HG03135 (cell line): Measurements from ENCODE around the gene PDP2.
A peak's percentile ranks its signal among the peaks of the same experiment; 100 is the strongest.

Experiments
- ATAC-seq: cut with Tn5 transposase; IDR thresholded peaks from one replicate; pipeline ENCODE4 v1.9.1; 2021; ENCODE audit warnings: mild to moderate bottlenecking, moderate library complexity; ENCODE audit not compliant: unreplicated experiment

PDP2 gene, protein sequence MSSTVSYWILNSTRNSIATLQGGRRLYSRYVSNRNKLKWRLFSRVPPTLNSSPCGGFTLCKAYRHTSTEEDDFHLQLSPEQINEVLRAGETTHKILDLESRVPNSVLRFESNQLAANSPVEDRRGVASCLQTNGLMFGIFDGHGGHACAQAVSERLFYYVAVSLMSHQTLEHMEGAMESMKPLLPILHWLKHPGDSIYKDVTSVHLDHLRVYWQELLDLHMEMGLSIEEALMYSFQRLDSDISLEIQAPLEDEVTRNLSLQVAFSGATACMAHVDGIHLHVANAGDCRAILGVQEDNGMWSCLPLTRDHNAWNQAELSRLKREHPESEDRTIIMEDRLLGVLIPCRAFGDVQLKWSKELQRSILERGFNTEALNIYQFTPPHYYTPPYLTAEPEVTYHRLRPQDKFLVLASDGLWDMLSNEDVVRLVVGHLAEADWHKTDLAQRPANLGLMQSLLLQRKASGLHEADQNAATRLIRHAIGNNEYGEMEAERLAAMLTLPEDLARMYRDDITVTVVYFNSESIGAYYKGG

DNA sequence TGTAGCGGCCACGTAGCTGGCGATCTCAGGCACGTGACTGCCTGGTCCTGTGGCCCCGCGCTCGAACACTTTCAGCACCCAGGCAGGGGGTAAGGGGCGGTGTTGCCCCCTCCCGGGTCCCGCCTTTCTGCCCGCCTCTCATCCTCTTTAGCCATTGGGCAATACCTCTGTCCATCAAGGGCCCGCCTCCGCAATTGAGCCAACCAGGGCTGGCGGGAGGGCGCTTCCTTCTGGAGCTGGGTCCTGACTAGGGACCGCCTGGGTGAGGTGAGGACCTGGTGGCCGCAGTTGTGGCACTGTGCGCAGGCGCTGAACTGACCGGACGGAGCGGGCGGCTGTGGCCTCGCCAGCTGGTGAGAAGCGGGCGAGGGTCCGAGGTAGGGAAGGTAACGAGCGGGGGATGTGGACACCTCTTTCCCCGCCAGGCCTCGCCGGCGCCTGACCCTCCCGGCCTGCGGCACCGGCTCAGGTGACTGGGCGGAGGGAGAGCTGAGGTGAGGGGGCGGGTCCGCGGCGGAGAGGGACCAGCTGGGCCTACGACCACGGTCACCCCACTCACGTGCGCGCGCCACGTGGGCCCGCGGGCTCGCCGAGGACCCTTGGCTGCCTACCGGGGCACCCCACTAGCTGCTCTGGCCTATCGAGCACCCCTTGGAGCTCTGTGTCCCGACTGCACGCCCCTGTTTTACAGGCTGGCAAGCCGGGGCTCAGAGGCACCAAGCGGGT, at the start of gene PDP2:
Gene PDP2, plus strand, starts transcription at position 228 of the 726 bp plus-strand sequence. CDS start 3,770 bp downstream, outside the sequence.
- ATAC-seq: peak; percentile 94

DNA sequence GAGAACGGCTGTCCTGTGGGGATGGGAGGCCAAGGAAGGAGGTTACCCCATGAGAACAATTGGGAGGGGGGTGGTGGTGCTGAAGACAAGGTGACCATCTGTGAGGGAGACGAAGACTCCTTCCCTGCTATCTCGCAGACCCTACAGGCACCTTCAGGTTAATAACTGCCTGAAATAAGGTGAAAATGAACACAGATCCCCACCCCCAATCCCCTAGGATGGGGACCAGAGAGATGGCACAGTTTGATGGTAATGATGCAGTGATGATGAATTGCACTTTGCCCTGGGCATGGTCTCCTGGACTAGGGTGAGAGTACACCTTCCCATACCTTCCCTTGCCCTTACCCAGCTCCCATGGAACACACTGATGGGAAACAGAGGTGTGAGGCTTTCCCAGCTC, 48.1 kb upstream of the PDP2 start:
- no peak for ATAC-seq

- no peak for ATAC-seq
Observed at GRCh38 chr16:66832661-66833305, 47.5 kb upstream of the PDP2 start.

GRCh38 chr16:66834746-66835145, 45.6 kb upstream of the PDP2 start:
- no peak for ATAC-seq

GRCh38 chr16:66840883-66841282, 39.4 kb upstream of the PDP2 start:
- no peak for ATAC-seq

DNA sequence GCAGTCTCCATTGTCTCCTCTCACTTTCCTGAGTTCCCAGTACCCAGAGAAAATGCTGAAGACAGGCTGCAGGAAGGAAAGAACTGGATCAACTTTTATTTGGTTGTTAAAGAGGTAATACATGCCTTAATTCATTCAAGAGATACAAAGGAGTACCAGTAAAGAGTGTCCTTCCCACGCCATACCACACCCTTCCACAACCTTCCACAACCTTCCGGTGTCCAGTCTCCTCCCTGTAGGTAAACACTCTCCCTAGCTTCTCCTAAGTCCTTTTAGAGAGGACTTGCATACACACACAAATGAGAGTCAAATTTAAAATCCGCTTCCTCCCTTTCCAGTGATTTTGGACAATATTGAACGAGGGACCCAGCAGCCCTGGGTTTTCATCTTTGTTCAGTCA, 38.9 kb upstream of the PDP2 start:
- ATAC-seq: no peak

DNA sequence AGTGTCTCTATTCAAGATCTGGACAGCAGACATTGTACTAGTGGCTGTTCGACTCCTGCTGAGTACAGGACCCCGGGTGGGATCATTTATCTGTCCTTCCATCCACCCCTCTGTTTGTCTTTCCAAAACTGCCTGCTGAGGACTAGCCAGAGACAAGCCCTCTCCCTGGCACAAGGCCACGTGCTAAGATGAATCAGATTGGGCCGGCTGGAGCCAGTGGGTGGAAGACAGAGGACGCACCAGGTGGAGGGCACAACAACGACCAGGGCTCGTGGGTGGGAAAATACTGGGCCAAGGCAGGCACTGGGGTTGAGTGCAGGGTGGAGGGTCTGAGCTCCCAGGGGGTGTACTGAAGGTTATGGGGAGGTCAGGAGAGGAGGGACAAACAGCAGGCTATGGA, 37.5 kb upstream of the PDP2 start:
- no peak for ATAC-seq

GRCh38 chr16:66843191-66843590, 37.1 kb upstream of the PDP2 start:
- no peak for ATAC-seq

- no peak for ATAC-seq
Observed at GRCh38 chr16:66844009-66844341, 36.3 kb upstream of the PDP2 start.

- no peak for ATAC-seq
Observed at GRCh38 chr16:66844342-66845079, 35.8 kb upstream of the PDP2 start, which contains the start of gene CA7. Gene CA7 (plus strand): TSS chr16:66844414. CDS start chr16:66844488, 74 bp downstream.

DNA sequence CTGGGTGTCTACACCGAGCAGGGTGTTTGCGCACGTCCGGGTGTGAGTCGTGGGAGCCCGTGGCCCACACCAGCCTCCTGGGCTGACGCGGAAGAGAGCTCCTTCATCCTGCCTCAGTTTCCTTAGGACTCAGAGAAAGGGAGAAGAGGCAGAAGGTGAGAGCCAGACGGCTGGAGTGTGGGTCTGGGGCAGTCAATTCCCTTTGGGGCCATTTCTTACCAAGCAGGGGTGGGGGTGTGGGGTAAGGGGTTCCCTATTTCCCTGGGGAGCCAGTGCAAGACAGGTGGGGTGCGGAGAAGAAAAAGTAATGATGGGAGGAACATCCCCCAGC, 35.3 kb upstream of the PDP2 start:
- ATAC-seq: no peak

DNA sequence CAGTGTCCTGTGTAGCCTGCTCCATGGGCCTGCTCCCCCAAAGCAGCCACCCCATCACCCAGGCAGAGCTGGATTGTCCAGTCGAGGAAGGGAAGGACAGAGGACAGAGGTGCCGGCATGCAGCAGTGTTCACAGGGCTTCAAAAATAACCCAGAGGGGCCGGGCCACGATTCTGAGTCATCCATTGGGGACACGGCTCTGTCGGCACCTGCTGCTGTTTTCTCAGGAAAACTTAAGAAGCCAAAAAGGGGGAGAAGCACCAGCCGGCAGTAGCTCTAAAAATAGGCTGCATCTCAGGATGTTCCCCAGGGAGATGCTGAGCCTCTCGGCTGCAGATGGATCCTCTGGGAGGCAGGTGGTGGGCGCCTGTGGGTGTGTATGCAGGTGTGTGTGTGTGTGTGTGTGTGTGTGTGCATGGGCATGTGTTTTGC, 34.5 kb upstream of the PDP2 start:
- ATAC-seq: no peak

DNA sequence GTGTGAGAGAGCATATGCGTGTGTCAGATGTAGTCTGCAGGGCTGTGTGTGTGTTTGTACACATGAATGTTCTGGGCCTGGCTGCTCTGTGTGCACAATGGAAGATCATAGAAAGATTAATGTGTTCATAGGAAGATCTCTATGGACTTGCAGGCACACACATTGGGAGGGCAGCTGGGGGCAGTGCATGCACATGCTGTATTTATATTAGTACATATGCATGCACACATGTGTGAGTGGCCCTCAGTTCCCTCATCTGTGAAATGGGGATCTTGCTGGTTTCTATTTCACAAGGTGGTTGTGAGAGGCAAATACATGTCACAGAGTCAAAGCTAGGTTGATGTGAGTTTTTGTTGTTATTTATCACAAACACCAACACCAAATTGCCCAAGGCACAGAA, 34.0 kb upstream of the PDP2 start:
- ATAC-seq: no peak

DNA sequence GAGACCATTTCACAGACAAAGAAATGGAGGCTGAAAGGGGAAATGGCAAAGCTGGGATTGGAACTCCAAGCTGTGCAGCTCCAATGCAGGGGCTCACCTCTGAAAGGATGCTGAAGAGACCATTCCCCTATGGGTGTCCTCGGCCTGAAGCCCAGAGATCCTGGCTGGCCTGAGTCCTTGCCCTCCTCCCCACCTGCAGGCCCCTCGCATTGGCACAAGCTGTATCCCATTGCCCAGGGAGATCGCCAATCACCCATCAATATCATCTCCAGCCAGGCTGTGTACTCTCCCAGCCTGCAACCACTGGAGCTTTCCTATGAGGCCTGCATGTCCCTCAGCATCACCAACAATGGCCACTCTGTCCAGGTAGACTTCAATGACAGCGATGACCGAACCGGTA, 33.5 kb upstream of the PDP2 start:
- no peak for ATAC-seq

DNA sequence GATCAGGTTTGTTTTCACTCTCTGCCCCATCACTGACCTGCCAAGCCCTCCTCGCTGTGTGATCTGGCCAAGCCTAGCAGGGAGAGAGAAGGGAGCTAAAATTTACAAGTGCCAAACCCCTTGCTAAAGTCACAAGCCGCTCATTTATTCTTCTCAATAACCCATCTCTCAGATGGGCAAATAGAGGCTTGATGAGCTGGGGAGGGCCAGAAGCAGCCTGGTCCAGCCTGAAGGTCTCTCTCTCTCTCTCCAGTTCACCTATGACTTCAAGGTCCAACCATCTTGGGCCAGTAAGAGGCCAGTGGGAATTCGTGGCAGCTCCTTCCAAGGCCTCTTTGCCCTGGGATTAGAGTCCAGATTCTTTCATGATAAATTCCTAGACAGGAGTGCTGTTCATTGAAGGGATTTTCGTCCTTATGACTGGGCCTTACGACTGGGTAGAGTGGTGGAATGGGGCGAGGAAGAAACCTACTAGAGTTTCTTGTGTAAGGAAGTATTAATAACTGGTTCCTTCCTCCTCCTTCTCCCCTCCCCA, 32.7 kb upstream of the PDP2 start:
- ATAC-seq: no peak

DNA sequence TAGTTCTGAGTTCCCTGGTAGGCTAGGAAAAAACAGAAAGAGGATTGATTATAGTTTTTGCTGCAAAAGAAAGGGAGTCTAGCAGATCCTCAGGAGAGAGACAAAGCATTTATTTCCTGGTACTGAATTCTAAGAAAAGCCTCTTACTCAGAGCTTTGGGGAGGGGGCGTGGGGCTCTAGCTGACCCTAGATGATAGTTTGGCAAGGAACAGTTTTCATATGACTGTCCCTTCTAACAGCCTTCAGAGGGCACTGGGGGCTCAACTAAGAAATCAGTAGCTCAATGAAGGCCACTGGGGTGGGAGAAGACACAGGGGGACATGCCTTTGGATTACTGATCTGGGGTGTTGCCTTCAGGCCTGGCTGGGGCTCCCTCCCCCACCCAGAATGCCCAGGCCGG, 32.1 kb upstream of the PDP2 start:
- no peak for ATAC-seq

GRCh38 chr16:66849021-66849420, 31.3 kb upstream of the PDP2 start:
- ATAC-seq: no peak

- ATAC-seq: no peak
Observed at GRCh38 chr16:66849549-66849948, 30.8 kb upstream of the PDP2 start.

DNA sequence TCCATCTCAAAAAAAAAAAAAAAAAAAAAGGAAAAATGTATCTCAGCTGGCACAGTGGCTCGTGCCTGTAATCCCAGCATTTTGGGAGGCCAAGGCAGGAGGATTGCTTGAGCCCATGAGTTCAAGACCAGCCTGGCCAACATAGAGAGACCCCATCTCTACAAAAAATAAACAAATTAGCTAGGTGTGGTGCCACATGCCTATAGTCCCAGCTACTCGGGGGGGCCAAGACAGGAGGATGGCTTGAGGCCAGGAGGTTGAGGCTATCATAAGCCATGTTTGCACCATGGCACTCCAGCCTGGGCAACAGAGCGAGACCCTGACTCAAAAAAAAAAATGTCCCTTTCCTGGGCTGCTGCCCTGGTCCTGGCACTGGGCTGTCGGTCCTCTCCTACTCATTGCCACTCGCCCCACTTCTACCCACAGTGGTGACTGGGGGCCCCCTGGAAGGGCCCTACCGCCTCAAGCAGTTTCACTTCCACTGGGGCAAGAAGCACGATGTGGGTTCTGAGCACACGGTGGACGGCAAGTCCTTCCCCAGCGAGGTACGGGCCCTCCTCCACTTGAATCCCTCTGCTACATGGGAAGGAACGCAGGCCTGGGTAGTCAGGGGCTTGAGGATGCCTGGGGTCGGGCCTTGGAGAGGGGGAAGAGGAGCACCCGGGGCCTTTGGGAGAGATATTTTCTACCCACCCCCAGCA, 30.1 kb upstream of the PDP2 start:
- ATAC-seq: no peak
